Stimulated activated CD8-positive, alpha-beta memory T cell treated with anti-CD3 and anti-CD28 coated beads, Interleukin-4, amount 100 ng/mL, for 24 hours (primary cell): ENCODE data around the gene EHMT2.
A peak's percentile ranks its signal among the peaks of the same experiment; 100 is the strongest.
"Not testable (repeated sequence)": the region's sequence is repeated elsewhere in the genome, so short reads cannot be mapped to it uniquely, and the experiment has no call there.

Source experiments
- DNase-seq: peaks from one replicate; pipeline ENCODE4 v3.0.0-alpha.2; 2020; ENCODE audit warnings: low read depth

EHMT2 gene

GRCh38 chr6:31915351-31915750 lies 17.9 kb upstream of the EHMT2 start:
- DNase-seq, result no peak

GRCh38 chr6:31911826-31912585 lies 14.5 kb upstream of the EHMT2 start:
- no peak for DNase-seq

GRCh38 chr6:31909298-31909697 lies 11.8 kb upstream of the EHMT2 start:
- DNase-seq, result not testable (repeated sequence)

- no peak for DNase-seq
Observed at GRCh38 chr6:31908791-31909190, 11.3 kb upstream of the EHMT2 start.

- not testable (repeated sequence) for DNase-seq
Observed at GRCh38 chr6:31908255-31908654, 10.8 kb upstream of the EHMT2 start.

- no peak for DNase-seq
Observed at GRCh38 chr6:31907158-31907813, 9.8 kb upstream of the EHMT2 start.

GRCh38 chr6:31906727-31907126 lies 9.2 kb upstream of the EHMT2 start:
- DNase-seq, result not testable (repeated sequence)

GRCh38 chr6:31906122-31906521 lies 8.6 kb upstream of the EHMT2 start:
- DNase-seq, result no peak

GRCh38 chr6:31905041-31905440 lies 7.5 kb upstream of the EHMT2 start:
- DNase-seq, result no peak

GRCh38 chr6:31903957-31904356 lies 6.5 kb upstream of the EHMT2 start:
- DNase-seq, result no peak

GRCh38 chr6:31901953-31902643 lies 4.6 kb upstream of the EHMT2 start, which contains the start of gene ZBTB12:
TSS of gene ZBTB12 (minus strand) at chr6:31902086. CDS start at chr6:31901305, 781 bp downstream.
- peak; percentile 82 for DNase-seq

GRCh38 chr6:31901415-31901952 lies 4.0 kb upstream of the EHMT2 start:
- peak; percentile 47 for DNase-seq

GRCh38 chr6:31900917-31901414 lies 3.5 kb upstream of the EHMT2 start:
- no peak for DNase-seq

GRCh38 chr6:31899882-31900722 lies 2.6 kb upstream of the EHMT2 start:
- no peak for DNase-seq

- no peak for DNase-seq
Observed at GRCh38 chr6:31899215-31899614, 1.7 kb upstream of the EHMT2 start.

GRCh38 chr6:31898383-31899011 lies 999 bp upstream of the EHMT2 start:
- no peak for DNase-seq

- no peak for DNase-seq
Observed at GRCh38 chr6:31896856-31897611, 464 bp downstream of the EHMT2 start.

- DNase-seq, result no peak
Observed at GRCh38 chr6:31896493-31896855, 1.0 kb downstream of the EHMT2 start.

- DNase-seq, result no peak
Observed at GRCh38 chr6:31892821-31893220, 4.7 kb downstream of the EHMT2 start.

GRCh38 chr6:31889331-31889972 lies 8.0 kb downstream of the EHMT2 start:
- no peak for DNase-seq
